ENCODE data around the gene ABT1.

- no peak for TF ChIP-seq CTCF (conservative IDR thresholded peaks at IDR 0.05 in 1 of 2, IDR thresholded peaks at IDR 0.05 in 1 of 2; ENCODE audit: extremely low read depth in 1 of 2, insufficient read depth in 1 of 2, low read depth in 1 of 2, low read length in 2 of 2)
- TF ChIP-seq EZH2 (IDR thresholded peaks at IDR 0.05; ENCODE audit: borderline replicate concordance, low read length): no peak
Observed at GRCh38 chr6:26598267-26598666, 1.5 kb downstream of the ABT1 start.
